Immature natural killer cell (primary cell): Measurements from ENCODE around the gene RASA2. TPM values are rescaled to one million over a fixed set of nuclear protein-coding genes. Genes with fewer than 3 reads are reported as not detected.

Experiments
- DNase-seq, 3 donors: peaks; one replicate each; pipeline ENCODE4 v3.0.0; 2022; ENCODE audit warnings: mixed read lengths in 1 of 3
- H3K27ac Mint-ChIP-seq, 6 donors: one replicate each; pipeline ENCODE4 v1.8.0; 2020; ENCODE audit warnings: mixed read lengths in 6 of 6, mild to moderate bottlenecking in 5 of 6, inconsistent platforms in 4 of 6, moderate library complexity in 3 of 6
- H3K27me3 Mint-ChIP-seq, 3 donors: one replicate each; pipeline ENCODE4 v1.8.0; 2020 to 2021; ENCODE audit warnings: low read depth in 3 of 3, mild to moderate bottlenecking in 3 of 3, mixed read lengths in 3 of 3, moderate library complexity in 3 of 3, inconsistent platforms in 1 of 3
- H3K36me3 Mint-ChIP-seq, 3 donors: one replicate each; pipeline ENCODE4 v1.8.0; 2020; ENCODE audit warnings: mixed read lengths in 3 of 3, inconsistent platforms in 2 of 3, mild to moderate bottlenecking in 2 of 3
- H3K4me1 Mint-ChIP-seq, 2 donors: one replicate each; pipeline ENCODE4 v1.8.0; 2020; ENCODE audit warnings: inconsistent platforms in 2 of 2, mild to moderate bottlenecking in 2 of 2, mixed read lengths in 2 of 2, moderate library complexity in 1 of 2
- H3K4me3 Mint-ChIP-seq, 5 donors: one replicate each; pipeline ENCODE4 v1.8.0; 2020; ENCODE audit warnings: mild to moderate bottlenecking in 5 of 5, mixed read lengths in 5 of 5, inconsistent platforms in 3 of 5, moderate library complexity in 3 of 5
- H3K9me3 Mint-ChIP-seq, 6 donors: one replicate each; pipeline ENCODE4 v1.8.0; 2020; ENCODE audit warnings: mild to moderate bottlenecking in 6 of 6, mixed read lengths in 6 of 6, inconsistent platforms in 4 of 6, moderate library complexity in 3 of 6
- polyA plus RNA-seq, 3 donors: library from polyadenylated mRNA; unstranded; fragments of 300-500 nt; fragmentation: Illumina TruSeq; gene quantifications; one replicate each; pipeline ENCODE4 v1.2.3, GENCODE V29; 2021

RASA2 gene
- polyA plus RNA-seq, 3 donors from 2014 or later = 32.6 to 48.7 (median 45.9) TPM

DNA sequence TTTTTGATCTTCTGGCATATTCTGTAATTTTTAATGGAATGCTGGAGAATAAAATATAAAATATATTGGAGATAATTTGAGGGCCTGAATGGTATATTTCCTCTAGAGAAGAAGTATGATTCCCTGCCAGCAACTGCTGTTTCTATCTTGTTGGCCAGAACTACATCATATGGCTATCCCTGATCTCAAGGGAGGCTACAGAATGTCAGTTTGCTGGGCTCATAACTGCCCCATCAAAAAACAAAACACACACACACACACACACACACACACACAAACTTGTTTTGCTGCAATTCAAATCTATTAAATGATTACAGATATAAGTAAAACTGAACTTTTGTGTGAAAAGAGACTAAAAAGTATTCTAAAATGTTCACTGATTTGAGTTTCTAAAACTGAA, 51.0 kb downstream of the RASA2 start:
- Mint-ChIP-seq H3K4me1 (peaks cover 43 to 77% of the 10 kb centered on the region in 2 donors), H3K27ac (peak overlapping the region in 3 of 6 donors; percentile 3 to 32 (median 16)), H3K4me3 (no peak overlapping the region), H3K36me3 (peaks cover 25 to 26% (median 26%) of the 10 kb centered on the region in 3 donors), H3K27me3 (peaks cover 0 to 2% (median 0%) of the 10 kb centered on the region in 3 donors), H3K9me3 (no peaks in the 10 kb centered on the region)
- no peak for DNase-seq

DNA sequence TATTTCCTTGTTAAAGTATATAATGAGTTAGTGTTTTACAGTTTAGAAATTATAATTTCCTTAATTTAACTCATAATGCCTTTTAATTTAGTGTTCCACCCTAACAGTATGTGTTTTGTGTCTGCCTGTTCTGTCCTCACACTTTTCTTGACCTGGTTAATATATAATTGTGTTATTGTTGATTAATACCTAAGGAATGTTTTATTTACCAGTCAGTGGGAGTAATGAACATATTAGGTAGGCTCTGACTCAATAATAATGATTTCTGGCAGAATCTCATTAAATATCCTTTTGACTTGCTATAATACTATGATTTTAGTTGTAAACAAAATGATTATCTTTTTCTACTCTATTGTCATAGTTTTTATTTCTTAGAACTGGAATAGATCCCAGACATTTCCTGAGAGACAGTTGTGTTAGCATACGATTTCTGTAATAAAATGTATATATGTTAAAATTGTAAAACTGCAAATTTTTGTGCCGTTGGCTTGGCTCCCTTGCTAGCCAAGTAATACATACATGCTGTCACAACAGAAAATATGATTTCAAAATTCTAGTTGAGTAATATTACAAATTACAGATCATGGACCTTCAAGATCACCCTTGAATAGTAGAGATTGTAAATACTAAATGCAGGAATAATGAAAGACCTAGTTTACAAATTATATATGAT, 51.9 kb downstream of the RASA2 start:
- Mint-ChIP-seq H3K27me3 (peaks cover 0 to 2% (median 2%) of the 10 kb centered on the region in 3 donors), H3K4me3 (no peak overlapping the region), H3K27ac (peak overlapping the region in 3 of 6 donors; percentile 4 to 44 (median 41)), H3K36me3 (peaks cover 32 to 35% (median 34%) of the 10 kb centered on the region in 3 donors), H3K4me1 (peaks cover 40 to 76% of the 10 kb centered on the region in 2 donors), H3K9me3 (peaks cover 0 to 6% (median 2%) of the 10 kb centered on the region in 6 donors)
- no peak for DNase-seq

DNA sequence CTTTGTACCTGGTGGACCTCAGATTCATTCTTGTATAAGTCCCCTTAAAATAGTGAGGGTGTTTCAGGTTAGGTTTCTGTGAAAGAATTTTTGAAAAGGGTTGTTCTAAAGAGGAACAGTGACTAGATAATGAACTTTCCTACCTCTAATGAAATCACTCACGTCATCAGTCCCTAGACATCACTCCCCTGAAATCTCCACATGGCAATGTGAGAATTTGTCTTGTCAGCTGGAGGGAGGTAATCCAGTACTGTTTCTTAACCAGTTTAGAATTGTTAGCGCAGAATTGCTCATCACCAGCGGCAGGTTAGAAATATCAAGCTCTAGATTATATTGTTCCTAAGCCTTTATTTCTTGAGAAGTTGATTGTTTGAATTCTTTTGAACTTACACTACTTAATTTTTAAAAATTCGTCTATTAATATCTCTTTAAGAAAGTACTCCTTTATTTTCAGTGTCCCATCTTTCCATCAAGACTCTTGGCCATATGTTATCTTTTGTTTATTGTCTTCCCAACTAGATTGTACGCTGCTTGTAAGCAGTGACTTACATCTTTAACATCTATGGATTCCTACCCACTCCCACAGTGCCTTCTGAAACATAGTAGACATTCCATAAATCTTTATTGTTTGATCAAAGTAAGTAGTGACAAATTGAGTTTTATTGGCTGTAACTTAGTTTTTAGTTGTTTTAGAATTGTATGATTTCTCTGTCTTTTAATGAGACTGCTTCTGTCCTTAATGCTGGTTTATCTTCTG, 52.8 kb downstream of the RASA2 start:
- Mint-ChIP-seq H3K4me3 (no peak overlapping the region), H3K27ac (peak overlapping the region in 5 of 6 donors; percentile 21 to 68 (median 44)), H3K4me1 (peaks cover 41 to 80% of the 10 kb centered on the region in 2 donors), H3K27me3 (peaks cover 0 to 2% (median 2%) of the 10 kb centered on the region in 3 donors), H3K36me3 (peaks cover 40 to 43% (median 43%) of the 10 kb centered on the region in 3 donors), H3K9me3 (peaks cover 4 to 9% (median 6%) of the 10 kb centered on the region in 6 donors)
- no peak for DNase-seq

DNA sequence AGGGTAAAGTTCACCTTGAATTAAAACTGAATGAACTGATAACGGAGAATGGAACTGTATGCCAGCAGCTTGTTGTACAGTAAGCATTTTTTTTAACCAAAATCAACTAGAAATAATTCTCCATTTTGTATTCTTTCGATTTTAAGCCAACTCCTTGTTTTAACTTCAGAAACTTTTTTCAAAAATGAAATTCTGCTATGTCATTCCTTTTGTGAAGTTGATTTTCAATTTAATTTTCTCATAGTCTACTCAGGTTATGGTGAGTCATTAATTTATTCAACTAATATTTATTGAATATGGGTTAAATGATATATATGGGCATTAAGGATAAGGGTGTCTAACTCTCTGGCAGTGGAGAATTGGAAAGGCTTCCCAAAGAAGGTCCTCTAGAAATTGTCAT, 53.7 kb downstream of the RASA2 start:
- Mint-ChIP-seq H3K4me1 (peaks cover 44 to 83% of the 10 kb centered on the region in 2 donors), H3K27ac (peak overlapping the region; percentile 41 to 65 (median 53)), H3K4me3 (no peak overlapping the region), H3K27me3 (peaks cover 0 to 3% (median 2%) of the 10 kb centered on the region in 3 donors), H3K9me3 (peaks cover 4 to 9% (median 6%) of the 10 kb centered on the region in 6 donors), H3K36me3 (peaks cover 43 to 46% (median 45%) of the 10 kb centered on the region in 3 donors)
- DNase-seq = no peak

DNA sequence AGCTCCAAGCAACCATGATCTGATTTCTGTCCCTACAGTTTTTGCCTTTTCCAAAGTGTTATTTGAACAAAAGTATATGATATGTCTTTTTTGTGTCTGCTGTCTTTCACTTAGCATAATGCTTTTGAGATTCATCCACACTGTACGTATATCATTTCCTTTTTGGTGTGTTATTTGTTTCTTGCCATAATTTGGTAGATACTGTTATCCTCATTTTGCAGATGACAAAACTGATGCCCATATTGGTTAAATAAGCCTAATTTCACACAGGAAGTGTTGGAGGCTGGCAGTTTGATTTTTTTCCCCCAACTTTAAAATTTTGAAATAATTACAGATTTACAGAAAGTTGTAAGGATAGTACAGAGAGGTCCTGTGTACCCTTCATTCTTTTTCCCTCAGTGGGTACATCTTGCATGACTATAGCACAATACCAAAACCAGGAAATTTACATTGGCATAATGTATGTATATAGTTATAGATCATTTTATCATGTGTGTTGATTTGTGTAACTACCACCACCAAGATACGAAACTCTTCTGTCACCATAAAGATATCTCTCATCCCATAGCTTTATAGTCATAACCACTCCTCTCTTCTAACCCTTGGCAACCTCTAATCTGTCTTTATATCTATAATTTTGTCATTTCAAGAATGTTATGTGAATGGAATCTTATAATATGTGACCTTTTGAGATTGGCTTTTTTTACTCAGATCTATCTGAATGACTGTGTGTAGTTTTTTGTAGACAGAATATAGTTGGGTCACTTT, 55.6 kb downstream of the RASA2 start:
- Mint-ChIP-seq H3K27ac (peak overlapping the region; percentile 62 to 82 (median 74)), H3K9me3 (peaks cover 4 to 9% (median 6%) of the 10 kb centered on the region in 6 donors), H3K27me3 (peaks cover 2 to 3% (median 2%) of the 10 kb centered on the region in 3 donors), H3K4me1 (peaks cover 53 to 88% of the 10 kb centered on the region in 2 donors), H3K4me3 (peak overlapping the region; percentile 1 to 51 (median 23)), H3K36me3 (peaks cover 34 to 50% (median 36%) of the 10 kb centered on the region in 3 donors)
- DNase-seq = peak in 1 of 3 donors; percentile 13

DNA sequence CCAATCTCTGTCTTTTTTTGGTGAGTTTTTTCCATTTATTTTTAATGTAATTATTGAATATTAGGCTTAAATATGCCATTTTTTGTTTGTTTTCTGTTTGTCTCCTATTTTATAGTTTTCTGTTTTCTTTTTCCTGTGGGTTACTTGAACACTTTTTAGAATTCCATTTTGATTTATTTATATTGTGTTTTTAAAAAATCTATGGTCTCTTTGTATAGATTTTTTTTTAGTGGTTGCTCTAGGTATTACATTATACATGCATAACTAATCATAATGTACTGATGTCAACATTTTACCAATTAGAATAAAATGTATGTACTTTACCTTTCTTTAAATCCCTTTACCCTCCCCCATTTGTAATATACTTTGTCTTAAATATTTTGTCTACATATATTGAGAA, 56.2 kb downstream of the RASA2 start:
- peaks cover 37 to 56% (median 41%) of the 10 kb centered on the region in 3 donors for H3K36me3 Mint-ChIP-seq
- H3K27ac Mint-ChIP-seq = peak overlapping the region; percentile 8 to 84 (median 69)
- peak overlapping the region in 2 of 5 donors; percentile 23 to 26 for H3K4me3 Mint-ChIP-seq
- DNase-seq = no peak
- H3K27me3 Mint-ChIP-seq = peaks cover 2 to 3% (median 2%) of the 10 kb centered on the region in 3 donors
- H3K4me1 Mint-ChIP-seq = peaks cover 57 to 94% of the 10 kb centered on the region in 2 donors
- H3K9me3 Mint-ChIP-seq = peaks cover 4 to 9% (median 6%) of the 10 kb centered on the region in 6 donors

DNA sequence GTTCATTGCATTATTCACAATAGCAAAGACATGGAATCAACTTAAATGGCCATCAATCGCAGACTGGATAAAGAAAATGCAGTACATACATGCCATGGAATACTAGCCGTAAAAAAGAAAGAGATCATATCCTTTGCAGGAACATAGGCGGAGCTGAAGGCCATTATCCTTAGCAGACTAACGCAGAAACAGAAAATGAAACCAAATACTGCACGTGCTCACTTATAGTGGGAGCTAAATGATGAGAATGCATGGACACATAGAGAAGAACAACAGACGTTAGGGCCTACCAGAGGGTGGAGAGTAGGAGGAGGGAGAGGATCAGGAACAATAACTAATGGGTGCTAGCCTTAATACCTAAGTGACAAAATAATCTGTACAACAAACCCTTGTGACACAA, 57.9 kb downstream of the RASA2 start:
- Mint-ChIP-seq H3K9me3 (peaks cover 4 to 9% (median 7%) of the 10 kb centered on the region in 6 donors), H3K4me3 (peak overlapping the region; percentile 25 to 73 (median 52)), H3K4me1 (peaks cover 70 to 98% of the 10 kb centered on the region in 2 donors), H3K27me3 (peaks cover 2 to 3% (median 2%) of the 10 kb centered on the region in 3 donors), H3K36me3 (peaks cover 45 to 71% (median 54%) of the 10 kb centered on the region in 3 donors), H3K27ac (peak overlapping the region; percentile 78 to 92 (median 85))
- peak; percentile 27 to 43 (median 27) for DNase-seq

DNA sequence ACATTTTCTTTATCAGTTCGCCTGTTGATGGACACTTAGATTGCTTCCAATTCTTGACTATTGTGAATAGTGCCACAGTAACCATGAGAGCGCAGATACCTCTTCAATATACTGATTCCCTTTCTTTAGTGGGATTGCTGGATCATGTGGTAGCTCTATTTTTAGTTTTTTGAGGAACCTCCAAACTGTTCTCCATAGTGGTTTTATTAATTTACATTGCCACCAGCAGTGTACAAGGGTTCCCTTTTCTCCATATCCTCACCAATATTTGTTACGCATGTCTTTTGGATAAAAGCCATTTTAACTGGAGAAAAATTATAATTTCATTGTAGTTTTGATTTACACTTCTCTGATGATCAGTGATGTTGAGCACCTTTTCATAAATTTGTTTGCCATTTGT, 59.3 kb downstream of the RASA2 start:
- Mint-ChIP-seq H3K4me3 (peak overlapping the region in 2 of 5 donors; percentile 6 to 42), H3K27ac (peak overlapping the region; percentile 67 to 84 (median 79)), H3K9me3 (peaks cover 4 to 9% (median 7%) of the 10 kb centered on the region in 6 donors), H3K4me1 (peaks cover 72 to 98% of the 10 kb centered on the region in 2 donors), H3K36me3 (peaks cover 53 to 84% (median 61%) of the 10 kb centered on the region in 3 donors), H3K27me3 (peaks cover 2 to 3% (median 2%) of the 10 kb centered on the region in 3 donors)
- no peak for DNase-seq

DNA sequence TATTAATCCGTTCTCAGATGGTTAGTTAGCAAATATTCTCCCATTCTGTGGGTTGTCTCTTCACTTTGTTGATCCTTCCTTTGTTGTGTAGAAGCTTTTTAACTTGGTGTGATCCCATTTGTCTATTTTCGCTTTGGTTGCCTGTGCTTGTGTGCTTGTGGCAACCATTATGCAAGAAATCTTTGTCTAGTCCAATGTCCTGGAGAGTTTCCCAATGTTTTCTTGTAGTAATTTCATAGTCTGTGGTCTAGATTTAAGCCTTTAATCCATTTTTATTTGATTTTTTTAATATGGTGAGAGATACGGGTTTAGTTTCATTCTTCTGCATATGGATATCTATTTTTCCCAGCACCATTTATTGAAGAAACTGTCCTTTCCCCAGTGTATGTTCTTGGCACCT, 59.8 kb downstream of the RASA2 start:
- H3K27me3 Mint-ChIP-seq = peaks cover 2 to 3% (median 2%) of the 10 kb centered on the region in 3 donors
- H3K27ac Mint-ChIP-seq = peak overlapping the region; percentile 25 to 83 (median 58)
- H3K4me3 Mint-ChIP-seq = peak overlapping the region in 1 of 5 donors; percentile 10
- H3K36me3 Mint-ChIP-seq = peaks cover 54 to 84% (median 61%) of the 10 kb centered on the region in 3 donors
- peaks cover 74 to 98% of the 10 kb centered on the region in 2 donors for H3K4me1 Mint-ChIP-seq
- H3K9me3 Mint-ChIP-seq = peaks cover 4 to 9% (median 7%) of the 10 kb centered on the region in 6 donors
- no peak for DNase-seq

DNA sequence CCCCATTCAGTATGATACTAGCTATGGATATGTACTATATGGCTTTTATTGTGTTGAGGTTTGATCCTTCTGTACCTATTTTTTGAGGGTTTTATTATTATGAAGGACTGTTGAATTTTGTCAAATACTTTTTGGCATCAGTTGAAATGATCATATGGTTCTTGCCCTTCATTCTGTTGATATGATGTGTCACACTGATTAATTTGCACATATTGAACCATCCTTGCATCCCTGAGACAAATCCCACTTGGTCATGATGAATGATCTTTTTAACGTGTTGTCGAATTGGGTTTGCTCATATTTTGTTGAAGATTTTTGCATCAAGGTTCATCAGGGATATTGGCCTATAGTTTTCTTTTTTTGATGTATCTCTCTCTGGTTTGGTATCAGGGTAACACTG, 61.0 kb downstream of the RASA2 start:
- Mint-ChIP-seq H3K27ac (peak overlapping the region; percentile 24 to 74 (median 44)), H3K36me3 (peaks cover 47 to 77% (median 53%) of the 10 kb centered on the region in 3 donors), H3K27me3 (peaks cover 2 to 3% (median 2%) of the 10 kb centered on the region in 3 donors), H3K9me3 (peaks cover 4 to 9% (median 7%) of the 10 kb centered on the region in 6 donors), H3K4me1 (peaks cover 71 to 98% of the 10 kb centered on the region in 2 donors), H3K4me3 (no peak overlapping the region)
- no peak for DNase-seq

DNA sequence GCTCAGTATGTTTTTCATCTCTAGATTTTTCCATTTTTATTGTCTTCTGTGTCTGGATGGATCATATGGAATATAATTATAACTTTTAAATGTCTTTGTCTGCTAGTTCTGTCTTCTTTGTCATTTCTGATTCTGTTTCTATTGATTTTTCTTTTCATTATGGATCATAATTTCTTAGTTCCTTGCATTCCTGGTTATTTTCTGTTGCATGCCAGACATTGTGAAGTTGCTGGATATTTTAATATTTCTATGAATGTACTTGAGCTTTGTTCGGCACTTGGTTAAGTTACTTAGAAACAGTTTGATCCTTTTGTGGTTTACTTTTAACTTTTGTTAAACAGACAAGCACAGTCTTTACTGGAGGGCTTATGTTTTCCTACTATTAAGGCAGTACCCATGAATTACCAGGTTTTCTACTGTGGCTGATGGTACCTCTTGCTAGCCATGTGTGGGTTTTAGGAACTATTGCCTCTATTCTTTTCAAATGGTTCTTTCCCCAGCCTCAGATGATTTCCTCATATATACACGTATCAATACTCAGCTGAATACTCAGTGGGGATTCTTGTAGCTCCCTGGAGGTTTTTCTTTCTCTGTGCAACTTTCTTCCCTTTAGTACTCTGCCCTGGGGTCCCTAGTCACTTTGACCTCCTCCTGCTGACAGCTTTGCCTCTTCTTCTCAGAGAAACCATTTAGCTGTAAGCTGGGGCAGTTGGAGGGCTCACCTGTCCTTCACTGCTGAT, 64.3 kb downstream of the RASA2 start:
- Mint-ChIP-seq H3K4me3 (peak overlapping the region in 1 of 5 donors; percentile 29), H3K27me3 (peaks cover 0 to 2% (median 0%) of the 10 kb centered on the region in 3 donors), H3K9me3 (peaks cover 0 to 1% (median 0%) of the 10 kb centered on the region in 6 donors), H3K36me3 (peaks cover 20 to 52% (median 29%) of the 10 kb centered on the region in 3 donors), H3K4me1 (peaks cover 59 to 84% of the 10 kb centered on the region in 2 donors), H3K27ac (peak overlapping the region in 5 of 6 donors; percentile 14 to 76 (median 69))
- DNase-seq = no peak

DNA sequence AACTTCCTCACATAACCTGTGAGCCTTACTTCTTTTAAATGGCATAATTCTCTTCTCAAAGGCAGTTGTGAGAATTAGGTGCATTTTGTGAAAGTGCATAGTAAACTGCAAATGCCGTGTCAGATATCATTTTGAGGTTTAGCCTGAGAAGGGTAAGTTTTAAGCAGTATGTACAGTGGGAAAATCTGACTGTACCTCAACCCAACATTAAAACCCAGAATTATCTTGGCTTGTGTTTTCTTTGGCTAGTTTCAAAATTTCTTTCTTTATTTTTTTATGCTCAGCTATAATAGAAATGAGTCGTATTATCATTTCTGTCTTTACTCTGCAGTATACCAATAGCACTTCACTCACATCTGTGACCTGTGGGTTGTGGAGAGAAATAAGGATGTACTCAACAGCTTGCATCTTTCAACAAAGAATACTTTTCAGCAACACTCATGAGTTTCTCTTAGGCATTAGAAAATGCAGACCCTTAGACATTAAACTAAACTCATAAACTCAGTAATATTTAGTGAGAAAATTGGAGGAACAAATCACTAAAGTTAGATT, 65.7 kb downstream of the RASA2 start:
- Mint-ChIP-seq H3K4me1 (peaks cover 47 to 70% of the 10 kb centered on the region in 2 donors), H3K36me3 (peaks cover 24 to 38% (median 25%) of the 10 kb centered on the region in 3 donors), H3K27me3 (no peaks in the 10 kb centered on the region), H3K27ac (peak overlapping the region; percentile 68 to 89 (median 80)), H3K4me3 (peak overlapping the region; percentile 48 to 74 (median 61)), H3K9me3 (peaks cover 0 to 1% (median 0%) of the 10 kb centered on the region in 6 donors)
- DNase-seq = peak in 1 of 3 donors; percentile 14
